Parietal lobe (tissue), 2 donors: Measurements from ENCODE around the gene PDE3B. TPM values are rescaled to one million over a fixed set of nuclear protein-coding genes. Genes with fewer than 3 reads are reported as not detected.

Source experiments
- small RNA-seq: library from RNA; depleted of rRNA; stranded (forward); fragments of <200 nt; gene quantifications from one replicate; pipeline ENCODE3, GENCODE V24; 2014; ENCODE audit warnings: low replicate concordance
- total RNA-seq: library from RNA; depleted of rRNA; stranded (reverse); fragments of >200 nt; gene quantifications from one replicate; pipeline ENCODE4 v1.2.3, GENCODE V29; 2014

Gene PDE3B
- 52.0 TPM for total RNA-seq

DNA sequence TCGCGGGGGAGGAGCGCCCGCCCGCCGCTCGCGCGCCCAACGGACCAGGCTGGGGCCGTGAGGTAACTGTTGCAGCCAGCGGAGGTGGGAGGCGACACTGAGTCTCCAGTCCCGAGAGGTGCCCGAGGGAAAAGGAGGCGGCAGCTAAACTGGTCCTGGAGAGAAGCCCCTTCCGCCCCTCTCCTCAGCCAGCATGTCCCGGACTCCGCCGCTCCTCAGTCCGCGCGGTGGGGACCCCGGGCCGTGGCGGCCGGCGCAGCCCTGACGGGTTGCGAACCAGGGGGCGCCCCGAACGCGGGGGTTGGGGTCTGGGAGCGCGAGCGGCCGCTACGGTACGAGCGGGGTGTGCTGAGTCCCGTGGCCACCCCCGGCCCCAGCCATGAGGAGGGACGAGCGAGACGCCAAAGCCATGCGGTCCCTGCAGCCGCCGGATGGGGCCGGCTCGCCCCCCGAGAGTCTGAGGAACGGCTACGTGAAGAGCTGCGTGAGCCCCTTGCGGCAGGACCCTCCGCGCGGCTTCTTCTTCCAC is at the start of gene PDE3B:
PDE3B (plus strand) TSS at position 108 of the 529 bp plus-strand sequence; CDS start at position 380, 272 bp downstream.

DNA sequence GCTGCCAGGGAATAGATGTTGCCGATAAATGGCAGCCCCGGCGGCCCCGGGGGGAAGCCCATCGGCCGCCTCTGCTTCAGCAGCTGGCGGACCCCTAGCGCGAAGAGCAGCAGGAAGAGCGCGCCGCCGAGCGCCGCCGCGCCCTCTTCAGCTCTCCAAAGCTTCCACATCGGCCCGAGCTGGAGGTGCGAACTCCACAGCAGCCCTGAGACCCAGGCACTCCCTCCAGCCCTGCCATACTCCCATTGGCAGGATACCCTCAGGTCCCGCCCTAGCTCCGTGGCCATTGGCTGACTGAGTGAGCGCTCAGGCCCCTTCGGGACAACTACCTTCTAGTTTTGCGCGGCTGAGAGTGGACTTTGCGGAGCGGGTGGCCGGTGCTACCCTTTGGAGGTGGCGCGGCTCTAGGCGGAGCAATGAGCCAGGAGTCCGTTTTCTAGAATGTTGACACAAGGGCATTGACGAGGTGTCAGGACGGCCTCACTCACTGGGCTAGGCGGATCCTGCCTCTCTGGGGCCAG is 248.5 kb downstream of the PDE3B start, which contains the start of gene CYP2R1:
CYP2R1 (minus strand) TSS at position 196 of the 521 bp plus-strand sequence; CDS start at position 170, 26 bp downstream.

Small RNA genes lying within 50 kb of the gene (small RNA-seq; reads per million reads assigned to genes)
- gene CALCP: not detected

Other genes with a start within 250 kb of the PDE3B start
- gene COPB1, start 144.0 kb upstream of the PDE3B start, total RNA-seq: 142 TPM
- 115 TPM for gene PSMA1, start 123.4 kb upstream of the PDE3B start, total RNA-seq
- gene CYP2R1, start 248.4 kb downstream of the PDE3B start, total RNA-seq: 48.8 TPM